Osteocyte (in vitro differentiated cells): ENCODE results near the gene CBR1. TPM values are rescaled to one million over a fixed set of nuclear protein-coding genes. Genes with fewer than 3 reads are reported as not detected.
"Not testable (repeated sequence)": the region's sequence is repeated elsewhere in the genome, so short reads cannot be mapped to it uniquely, and the experiment has no call there.

ENCODE experiments used
- DNase-seq: peaks from one replicate; pipeline ENCODE4 v3.0.0; 2021; ENCODE audit warnings: mixed read lengths; ENCODE audit not compliant: unreplicated experiment; ENCODE audit errors: extremely low spot score
- H3K27ac Mint-ChIP-seq: one replicate; pipeline ENCODE4 v1.8.0; 2021; ENCODE audit warnings: mild to moderate bottlenecking, mixed read lengths; ENCODE audit not compliant: unreplicated experiment
- H3K27me3 Mint-ChIP-seq: one replicate; pipeline ENCODE4 v1.8.0; 2021; ENCODE audit warnings: mixed read lengths; ENCODE audit not compliant: unreplicated experiment
- H3K36me3 Mint-ChIP-seq: one replicate; pipeline ENCODE4 v1.8.0; 2021; ENCODE audit warnings: mixed read lengths; ENCODE audit not compliant: unreplicated experiment
- H3K4me1 Mint-ChIP-seq: one replicate; pipeline ENCODE4 v1.8.0; 2021; ENCODE audit warnings: mixed read lengths; ENCODE audit not compliant: unreplicated experiment
- H3K4me3 Mint-ChIP-seq: one replicate; pipeline ENCODE4 v1.8.0; 2021; ENCODE audit warnings: mild to moderate bottlenecking, moderate library complexity, mixed read lengths; ENCODE audit not compliant: unreplicated experiment
- H3K9me3 Mint-ChIP-seq: one replicate; pipeline ENCODE4 v1.8.0; 2021; ENCODE audit warnings: mixed read lengths; ENCODE audit not compliant: unreplicated experiment
- CTCF ChIP-seq: fragments of 200-600 bp; sonication (generic); IDR thresholded peaks from 2 replicates; pipeline ENCODE4 v1.5.0; 2021; ENCODE audit warnings: antibody characterized with exemption, mild to moderate bottlenecking, moderate library complexity
- total RNA-seq: library from RNA; stranded (reverse); gene quantifications from 2 replicates; pipeline ENCODE4 v1.2.1, GENCODE V29; 2021

CBR1 gene
- total RNA-seq, 1 donor from 2014 or later, result 17.2 TPM

DNA sequence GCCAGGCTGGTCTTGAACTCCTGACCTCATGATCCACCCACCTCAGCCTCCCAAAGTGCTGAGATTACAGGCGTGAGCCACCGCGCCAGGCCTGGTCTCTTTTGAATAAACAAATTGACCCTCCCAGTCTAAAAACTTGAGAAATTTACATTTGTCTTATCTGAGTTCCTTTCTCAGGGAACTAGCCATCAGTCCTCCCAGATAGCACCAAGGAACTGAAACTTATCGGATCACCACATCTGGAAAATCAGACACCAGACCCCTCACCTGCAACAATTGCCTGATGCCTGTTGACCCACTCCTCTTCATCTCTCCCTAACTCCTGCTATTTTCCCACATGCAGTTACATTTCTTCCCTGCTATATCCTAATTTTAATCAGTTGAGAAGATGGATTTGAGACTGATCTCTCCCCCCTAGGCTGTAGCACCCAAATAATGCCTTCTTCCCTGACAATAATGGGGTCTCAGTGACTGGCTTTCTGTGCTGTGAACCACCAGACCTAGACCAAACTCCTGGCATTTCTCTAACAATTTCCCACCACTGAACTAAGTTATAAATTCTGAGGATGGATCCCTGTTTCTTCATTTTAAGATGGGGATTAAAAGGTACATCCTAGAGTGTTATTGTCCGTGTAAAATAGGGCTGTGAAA, 951 bp upstream of the CBR1 start:
- Mint-ChIP-seq H3K9me3 (no peaks in the 10 kb centered on the region), H3K27me3 (no peaks in the 10 kb centered on the region), H3K4me3 (peak overlapping the region; percentile 78), H3K27ac (peak overlapping the region; percentile 84), H3K36me3 (no peaks in the 10 kb centered on the region), H3K4me1 (peaks cover 13% of the 10 kb centered on the region)
- TF ChIP-seq CTCF, result no peak
- DNase-seq, result no peak

GRCh38 chr21:36070999-36071398, 1.2 kb downstream of the CBR1 start:
- Mint-ChIP-seq H3K4me3 (peak overlapping the region; percentile 33), H3K4me1 (peaks cover 13% of the 10 kb centered on the region), H3K9me3 (no peaks in the 10 kb centered on the region)

GRCh38 chr21:36072453-36073162, 2.8 kb downstream of the CBR1 start:
- H3K27ac Mint-ChIP-seq, result no peak overlapping the region
- H3K36me3 Mint-ChIP-seq, result no peaks in the 10 kb centered on the region
- no peaks in the 10 kb centered on the region for H3K9me3 Mint-ChIP-seq
- no peak overlapping the region for H3K4me3 Mint-ChIP-seq
- TF ChIP-seq CTCF, result no peak
- no peak for DNase-seq
- H3K27me3 Mint-ChIP-seq, result peaks cover 10% of the 10 kb centered on the region
- peaks cover 13% of the 10 kb centered on the region for H3K4me1 Mint-ChIP-seq

More at GRCh38 chr21:36070999-36071398, 1.2 kb downstream of the CBR1 start:
- Mint-ChIP-seq H3K27ac (no peak overlapping the region), H3K27me3 (peaks cover 7% of the 10 kb centered on the region), H3K36me3 (no peaks in the 10 kb centered on the region)
- no peak for TF ChIP-seq CTCF
- DNase-seq, result no peak

DNA sequence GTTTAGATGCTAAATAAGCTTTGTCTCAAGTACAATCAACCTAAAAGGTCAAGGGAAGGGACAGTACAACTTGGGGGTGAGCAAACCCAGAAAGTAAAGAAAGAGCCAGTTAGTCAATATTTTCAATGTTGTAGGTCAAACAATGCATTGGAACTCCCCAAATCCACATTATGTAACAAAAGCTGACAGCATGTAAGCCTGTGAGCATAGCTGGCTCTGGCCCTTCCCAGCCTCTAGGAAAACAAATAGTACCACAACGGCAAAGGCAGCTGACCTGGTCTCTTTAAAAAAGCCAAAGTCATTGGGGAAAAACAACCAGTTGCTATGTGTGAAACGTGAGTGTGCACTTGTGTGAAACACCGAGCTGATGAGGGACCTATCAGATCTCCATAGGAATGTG, 3.4 kb downstream of the CBR1 start:
- H3K4me3 Mint-ChIP-seq, result no peak overlapping the region
- no peak overlapping the region for H3K27ac Mint-ChIP-seq
- H3K36me3 Mint-ChIP-seq, result no peaks in the 10 kb centered on the region
- peaks cover under 1% of the 10 kb centered on the region for H3K9me3 Mint-ChIP-seq
- H3K4me1 Mint-ChIP-seq, result peaks cover 13% of the 10 kb centered on the region
- no peak for TF ChIP-seq CTCF
- DNase-seq, result no peak
- H3K27me3 Mint-ChIP-seq, result peaks cover 10% of the 10 kb centered on the region

DNA sequence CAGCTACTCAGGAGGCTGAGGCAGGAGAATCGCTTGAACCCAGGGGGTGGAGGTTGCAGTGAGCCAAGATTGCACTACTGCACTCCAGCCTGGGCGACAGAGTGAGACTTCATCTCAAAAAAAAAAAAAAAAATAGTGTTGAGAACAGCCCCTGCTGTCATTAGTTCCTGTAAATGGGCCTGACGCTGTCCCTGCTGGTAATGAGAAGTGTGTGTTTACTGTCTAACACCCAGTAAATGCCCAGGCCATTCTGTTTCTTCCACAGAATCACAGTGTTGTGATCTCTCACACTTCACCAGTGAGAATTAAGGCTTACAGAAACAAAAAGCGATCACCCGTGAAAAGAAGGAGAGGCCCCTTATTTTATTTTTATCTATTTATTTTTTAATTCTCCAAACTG, 4.1 kb downstream of the CBR1 start:
- DNase-seq, H3K4me3 Mint-ChIP-seq, H3K27ac Mint-ChIP-seq, H3K9me3 Mint-ChIP-seq, H3K36me3 Mint-ChIP-seq: not testable (repeated sequence)
- Mint-ChIP-seq H3K4me1 (peaks cover 13% of the 10 kb centered on the region), H3K27me3 (peaks cover 10% of the 10 kb centered on the region)
